Stomach (tissue), 4 donors: Measurements from ENCODE around the gene SCN2A.

Experiments used
- POLR2A ChIP-seq, 4 donors: fragments of 450-650 bp; IDR thresholded peaks; one replicate each; pipeline ENCODE4 v1.6.1; 2016; ENCODE audit warnings: antibody characterized with exemption in 4 of 4, control low read depth in 2 of 4, mild to moderate bottlenecking in 1 of 4, moderate library complexity in 1 of 4
- POLR2AphosphoS5 ChIP-seq, 3 donors: sonication (generic); formaldehyde crosslinking; IDR thresholded peaks; one replicate each; pipeline ENCODE4 v1.6.1; 2016; ENCODE audit warnings: antibody characterized with exemption in 3 of 3
- TF ChIP-seq, protein P1 (sequence below), 7 experiments: fragments of 450-650 bp in 4 of 7; fragments of 200-600 bp in 3 of 7; sonication (generic) in 3 of 7; IDR thresholded peaks; one replicate each; pipeline ENCODE4 v1.5.1; 2016 to 2019; ENCODE audit warnings: antibody characterized with exemption in 7 of 7, control low read depth in 2 of 7, mild to moderate bottlenecking in 1 of 7

DNA sequence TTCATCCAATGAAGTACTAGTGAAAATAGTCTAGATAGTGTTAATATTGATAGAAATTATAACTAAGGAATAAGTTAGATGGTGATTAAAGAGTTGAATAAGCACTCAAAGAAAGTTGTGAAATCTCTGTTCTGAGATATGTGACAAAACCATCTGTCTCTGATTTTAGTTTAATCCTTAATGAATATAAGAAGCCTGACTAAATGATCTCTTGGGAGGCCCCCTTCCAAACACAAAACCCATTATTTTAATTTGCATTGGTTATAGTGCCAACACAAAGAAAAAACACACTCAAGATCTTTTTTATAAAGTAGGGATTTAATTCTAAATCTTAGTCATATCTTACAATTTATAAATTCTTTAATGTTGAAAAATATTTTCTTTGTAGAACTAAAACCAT lies 34.0 kb downstream of the SCN2A start:
- TF ChIP-seq, protein P1, sequence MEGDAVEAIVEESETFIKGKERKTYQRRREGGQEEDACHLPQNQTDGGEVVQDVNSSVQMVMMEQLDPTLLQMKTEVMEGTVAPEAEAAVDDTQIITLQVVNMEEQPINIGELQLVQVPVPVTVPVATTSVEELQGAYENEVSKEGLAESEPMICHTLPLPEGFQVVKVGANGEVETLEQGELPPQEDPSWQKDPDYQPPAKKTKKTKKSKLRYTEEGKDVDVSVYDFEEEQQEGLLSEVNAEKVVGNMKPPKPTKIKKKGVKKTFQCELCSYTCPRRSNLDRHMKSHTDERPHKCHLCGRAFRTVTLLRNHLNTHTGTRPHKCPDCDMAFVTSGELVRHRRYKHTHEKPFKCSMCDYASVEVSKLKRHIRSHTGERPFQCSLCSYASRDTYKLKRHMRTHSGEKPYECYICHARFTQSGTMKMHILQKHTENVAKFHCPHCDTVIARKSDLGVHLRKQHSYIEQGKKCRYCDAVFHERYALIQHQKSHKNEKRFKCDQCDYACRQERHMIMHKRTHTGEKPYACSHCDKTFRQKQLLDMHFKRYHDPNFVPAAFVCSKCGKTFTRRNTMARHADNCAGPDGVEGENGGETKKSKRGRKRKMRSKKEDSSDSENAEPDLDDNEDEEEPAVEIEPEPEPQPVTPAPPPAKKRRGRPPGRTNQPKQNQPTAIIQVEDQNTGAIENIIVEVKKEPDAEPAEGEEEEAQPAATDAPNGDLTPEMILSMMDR (IDR thresholded peaks at IDR 0.05): no peak
- TF ChIP-seq POLR2A (IDR thresholded peaks at IDR 0.05): no peak
- TF ChIP-seq POLR2AphosphoS5 (IDR thresholded peaks at IDR 0.05): no peak
